ENCODE results near the gene NLK.
A peak's percentile ranks its signal among the peaks of the same experiment; 100 is the strongest.
"Not testable (repeated sequence)": the region's sequence is repeated elsewhere in the genome, so short reads cannot be mapped to it uniquely, and the experiment has no call there.

Gene NLK

DNA sequence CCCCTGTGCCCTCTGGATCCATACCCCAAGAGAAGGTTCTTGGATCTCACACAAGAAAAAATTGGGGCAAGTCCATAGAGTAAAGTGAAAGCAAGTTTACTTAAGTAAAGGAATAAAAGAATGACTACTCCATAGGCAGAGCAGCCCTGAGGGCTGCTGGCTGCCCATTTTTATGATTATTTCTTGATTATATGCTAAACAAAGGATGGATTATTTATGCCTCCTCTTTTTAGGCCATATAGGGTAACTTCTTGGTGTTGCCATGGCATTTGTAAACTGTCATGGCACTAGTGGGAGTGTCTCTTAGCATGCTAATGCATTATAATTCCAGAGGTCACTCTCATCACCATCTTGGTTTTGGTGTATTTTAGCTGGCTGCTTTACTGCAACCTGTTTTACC, 70.8 kb downstream of the NLK start:
- no peak for DNase-seq (ENCODE audit: low read depth)

DNA sequence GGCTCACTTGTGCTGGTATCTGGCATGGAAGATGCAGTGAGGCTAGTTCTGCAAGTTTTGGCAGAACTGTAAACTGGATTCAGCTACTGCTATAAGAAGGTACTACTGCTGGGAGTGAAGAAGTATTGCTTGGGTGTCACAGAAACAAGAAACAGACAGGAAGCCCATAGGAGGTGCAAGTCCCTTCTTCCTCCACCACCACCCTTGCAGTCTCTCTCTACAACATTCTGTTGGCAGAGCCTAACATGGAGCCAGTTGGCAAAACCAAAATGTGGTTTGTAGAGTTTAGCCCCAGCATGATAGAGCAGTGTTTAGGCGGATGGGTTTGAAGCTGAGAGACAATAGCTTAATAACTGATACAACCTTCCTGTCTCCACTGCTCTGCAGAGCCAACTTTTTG, 72.6 kb downstream of the NLK start:
- no peak for DNase-seq (ENCODE audit: low read depth)

DNA sequence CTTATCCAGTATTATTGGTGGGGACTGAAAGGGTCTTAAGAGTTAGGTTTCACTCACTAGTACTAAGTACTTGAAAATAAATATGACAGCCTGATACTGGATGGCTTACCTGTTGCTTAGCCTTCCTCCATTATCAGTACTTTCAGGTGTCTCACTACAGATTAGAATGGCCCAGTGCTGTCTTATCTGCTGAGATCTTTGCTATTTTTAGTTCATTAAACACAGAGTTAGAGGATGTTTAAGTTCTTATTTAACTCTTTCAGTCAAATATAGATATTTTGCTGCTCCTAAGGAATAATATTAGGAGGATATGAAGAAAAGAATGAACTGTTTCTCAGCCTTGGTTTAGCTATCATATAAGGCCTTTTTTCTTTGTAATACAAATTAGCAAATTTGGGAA, 74.8 kb downstream of the NLK start:
- DNase-seq (ENCODE audit: low read depth) = no peak

DNA sequence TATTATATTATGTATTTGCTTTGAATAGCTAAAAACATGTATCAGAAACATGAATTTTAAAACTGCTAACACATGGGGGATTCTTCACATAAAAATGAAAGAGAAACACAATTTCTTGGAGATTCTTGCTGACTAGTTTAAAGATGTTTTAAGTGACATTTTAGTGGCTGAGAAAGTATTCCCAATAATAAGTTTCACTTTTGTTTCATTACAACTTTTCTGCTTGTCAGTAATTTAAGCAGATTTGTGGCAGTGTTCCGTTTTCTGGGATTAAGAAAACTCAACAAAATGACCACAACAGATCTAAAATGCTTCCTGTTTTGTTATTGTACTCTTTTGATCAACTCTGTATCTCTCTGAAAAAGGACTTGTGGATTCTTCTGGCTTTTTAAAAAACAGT, 75.9 kb downstream of the NLK start:
- no peak for DNase-seq (ENCODE audit: low read depth)

DNA sequence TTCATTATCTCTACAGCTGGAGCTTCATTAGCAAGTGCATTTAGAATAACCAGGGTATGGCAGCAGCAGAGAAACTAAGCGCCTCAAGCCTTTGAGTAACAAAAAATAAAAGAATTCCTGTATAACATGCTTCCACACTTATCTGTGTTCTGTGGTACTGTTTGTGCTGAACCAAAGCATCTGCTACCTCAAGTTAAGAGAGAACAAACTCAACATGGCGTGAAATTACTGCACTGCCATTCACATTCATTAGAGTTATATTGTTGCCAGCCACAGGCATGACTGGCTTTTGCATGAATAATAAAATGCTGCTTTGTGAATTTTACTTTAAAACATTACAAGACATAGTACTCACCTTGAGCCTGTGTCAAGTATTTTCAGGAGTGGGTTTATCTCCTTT, 76.6 kb downstream of the NLK start:
- DNase-seq (ENCODE audit: low read depth) = no peak

DNA sequence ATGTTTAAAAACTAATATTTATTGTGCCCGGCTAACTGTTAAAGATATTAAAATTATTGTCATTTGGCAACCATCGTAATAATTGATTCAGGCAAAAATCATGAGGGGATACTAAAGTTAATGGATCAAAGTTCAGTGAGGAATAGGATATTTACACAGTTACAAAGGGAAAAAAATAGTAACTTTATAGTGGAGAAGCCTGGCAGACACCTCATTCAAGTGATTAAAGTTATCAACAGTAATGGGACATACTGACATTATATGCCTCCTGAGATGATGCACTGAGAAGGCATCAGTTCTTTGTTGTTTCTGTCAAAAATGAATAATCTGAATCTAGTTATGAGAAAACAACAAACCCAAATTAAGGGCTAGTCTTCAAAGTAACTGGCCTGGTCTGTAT, 77.1 kb downstream of the NLK start:
- DNase-seq (ENCODE audit: low read depth) = no peak

DNA sequence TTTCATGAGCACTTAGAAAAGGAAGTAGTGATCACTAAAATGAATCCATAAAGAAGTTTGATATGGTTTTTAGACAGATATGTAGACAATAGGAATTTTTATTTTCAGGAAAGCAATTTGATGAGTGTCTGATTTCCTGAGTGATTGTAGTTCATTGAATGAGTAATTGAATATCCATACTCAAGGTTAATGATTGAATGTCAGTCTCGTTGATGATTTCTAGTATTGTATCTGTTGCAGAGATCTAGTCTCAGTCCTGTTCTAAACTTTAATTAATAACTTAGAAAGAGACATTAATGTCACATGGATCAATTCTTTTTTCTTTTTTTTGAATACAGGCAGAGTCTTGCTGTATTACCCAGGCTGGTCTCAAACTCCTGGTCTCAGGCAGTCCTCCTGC, 78.3 kb downstream of the NLK start:
- DNase-seq (ENCODE audit: low read depth) = no peak

DNA sequence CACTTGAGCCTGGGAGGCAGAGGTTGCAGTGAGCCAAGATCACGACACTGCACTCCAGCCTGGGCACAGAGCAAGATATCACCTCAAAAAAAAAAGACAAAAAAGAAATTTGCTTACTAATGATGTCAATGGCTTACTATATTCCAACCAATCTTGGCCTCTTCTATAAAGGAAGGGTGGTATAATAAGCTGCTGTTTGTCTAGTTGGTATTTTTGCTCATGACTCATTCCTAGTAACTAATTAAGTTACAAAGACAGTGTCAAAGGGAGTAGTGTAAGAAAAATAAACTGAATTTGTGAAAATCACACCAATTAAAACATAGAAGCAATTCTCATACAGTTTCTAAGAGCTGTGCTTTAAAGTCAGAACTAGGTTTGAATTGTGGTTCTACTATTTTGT, 82.5 kb downstream of the NLK start:
- no peak for DNase-seq (ENCODE audit: low read depth)

DNA sequence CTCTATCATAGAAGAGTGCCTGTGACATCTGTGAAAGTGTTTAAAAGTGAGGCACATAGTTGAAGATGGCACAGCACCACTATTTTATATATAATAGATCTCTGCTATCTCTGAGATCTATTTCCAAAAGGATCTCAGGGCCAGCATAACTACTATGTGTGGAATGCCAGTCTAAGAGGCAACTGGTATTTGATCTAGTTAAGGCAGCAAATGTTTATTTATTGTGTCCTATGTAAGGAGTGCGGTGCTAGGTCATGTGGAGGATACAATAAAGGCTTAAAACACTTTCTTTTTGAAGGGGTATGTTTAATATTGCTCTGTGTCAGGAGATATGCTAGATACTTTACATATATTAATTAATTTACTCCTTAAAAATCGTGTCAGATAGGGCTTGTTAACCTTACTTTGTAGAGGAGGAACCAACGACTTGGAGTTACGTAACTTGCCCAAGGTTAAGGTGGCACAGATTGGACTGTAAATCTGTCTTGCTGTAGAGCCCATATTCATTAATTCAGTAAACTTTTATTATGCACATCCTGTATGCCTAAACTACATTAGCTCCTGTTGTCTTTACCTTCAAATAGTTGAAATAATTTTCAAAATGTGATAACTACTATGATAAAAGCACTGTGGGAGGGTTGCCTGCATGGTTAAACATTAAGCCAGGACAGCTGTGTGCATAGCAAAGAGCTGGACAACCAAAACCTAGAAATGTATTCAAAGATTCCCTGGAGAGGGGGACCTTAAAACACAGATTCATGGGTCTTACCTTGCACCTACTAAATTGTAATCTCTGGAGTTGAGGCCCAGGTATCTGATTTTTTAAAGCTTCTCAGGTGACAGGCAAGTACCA, 83.3 kb downstream of the NLK start:
- no peak for DNase-seq (ENCODE audit: low read depth)

DNA sequence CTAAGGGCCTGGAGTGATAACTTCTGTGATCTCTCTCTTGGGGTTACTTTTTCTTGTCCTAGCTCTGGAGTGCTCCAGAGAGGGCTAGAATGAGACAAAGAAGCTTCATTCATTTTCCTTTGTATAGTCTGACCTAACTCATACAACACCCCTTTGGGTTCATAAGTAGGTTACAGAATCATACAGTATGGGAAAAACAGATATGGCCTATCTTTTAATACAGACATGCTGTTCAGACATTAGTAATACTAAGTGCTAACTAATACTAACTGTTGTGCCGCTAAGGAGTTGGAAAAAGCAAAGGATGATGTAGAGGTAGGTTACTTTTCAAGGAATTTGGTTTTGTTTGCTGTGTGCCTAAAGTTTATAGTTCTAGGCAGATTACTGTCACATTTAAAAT, 84.7 kb downstream of the NLK start:
- DNase-seq (ENCODE audit: low read depth) = no peak

DNA sequence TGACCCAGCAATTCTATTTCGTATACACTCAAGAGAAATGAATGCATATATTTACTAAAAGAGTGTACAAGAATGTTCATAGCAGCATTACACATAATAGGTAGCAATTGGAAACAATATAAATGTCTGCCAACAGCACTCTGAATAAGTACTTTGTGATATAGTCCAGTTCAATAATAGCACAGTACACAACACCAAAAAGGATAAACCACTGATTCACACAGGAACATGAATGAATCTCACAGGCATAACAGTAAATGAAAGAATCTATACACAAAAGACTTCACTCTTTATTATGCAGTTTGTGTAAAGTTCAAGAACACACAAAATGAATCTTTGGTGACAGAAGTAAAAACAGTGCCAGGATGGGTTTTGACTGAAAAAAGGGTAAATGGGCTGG, 86.3 kb downstream of the NLK start:
- DNase-seq (ENCODE audit: low read depth) = no peak

DNA sequence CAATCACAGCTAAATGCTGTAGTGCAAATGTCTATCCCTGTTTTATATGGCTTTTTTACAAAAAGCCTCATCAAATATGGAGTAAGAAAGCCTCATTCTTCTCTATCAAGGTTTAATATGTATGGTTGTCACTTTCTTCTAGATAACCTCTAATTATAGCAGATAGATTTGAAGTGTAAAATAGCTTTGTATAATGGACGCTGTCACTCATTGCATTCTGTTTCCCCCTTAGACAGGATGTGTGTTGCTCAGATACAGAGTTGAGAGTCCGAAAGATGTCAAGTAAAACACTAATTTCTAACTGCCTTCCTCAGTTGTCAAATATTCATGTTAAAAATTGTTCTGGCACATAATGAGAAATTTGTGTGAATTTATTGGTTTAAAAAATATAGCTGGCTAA, 88.0 kb downstream of the NLK start:
- no peak for DNase-seq (ENCODE audit: low read depth)

DNA sequence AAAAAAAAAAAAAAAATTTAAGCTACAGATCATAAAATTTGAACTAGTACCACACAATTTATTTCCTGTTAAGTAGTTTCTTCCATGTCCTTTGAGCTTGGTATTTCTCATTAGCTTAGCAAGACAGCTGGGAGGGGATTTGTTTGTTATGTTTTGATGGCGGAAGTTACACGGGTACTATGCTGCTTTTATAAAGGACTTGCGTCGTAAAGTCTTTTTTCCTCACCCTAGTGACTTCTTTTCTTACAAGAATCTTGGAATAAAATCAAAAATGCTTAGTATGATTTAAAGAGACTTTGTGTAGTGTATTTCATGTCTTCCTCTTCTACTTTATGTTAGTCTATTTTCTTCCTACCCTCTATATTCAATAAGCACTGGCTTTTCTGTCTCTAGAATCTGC, 89.1 kb downstream of the NLK start:
- DNase-seq (ENCODE audit: low read depth) = no peak

DNA sequence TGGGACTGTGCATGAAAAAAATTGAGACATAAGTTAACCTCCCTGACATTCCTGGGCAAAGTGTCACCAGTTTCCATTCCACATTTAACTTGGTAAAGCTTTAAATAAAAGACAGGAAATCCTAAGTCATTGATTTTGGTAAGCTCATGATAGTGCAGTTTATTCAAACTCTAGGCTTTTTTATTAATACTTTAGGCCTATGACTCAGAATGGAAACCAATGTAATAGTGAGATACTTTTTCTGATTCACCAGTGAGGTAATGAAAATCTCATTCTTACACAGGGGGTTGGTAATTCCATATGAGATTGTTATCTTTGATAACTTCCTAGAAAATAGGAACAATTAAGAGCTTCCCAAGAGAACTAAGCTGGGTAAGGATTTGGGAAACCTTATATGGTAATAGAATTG, 91.1 kb downstream of the NLK start:
- DNase-seq (ENCODE audit: low read depth) = peak; percentile 11

DNA sequence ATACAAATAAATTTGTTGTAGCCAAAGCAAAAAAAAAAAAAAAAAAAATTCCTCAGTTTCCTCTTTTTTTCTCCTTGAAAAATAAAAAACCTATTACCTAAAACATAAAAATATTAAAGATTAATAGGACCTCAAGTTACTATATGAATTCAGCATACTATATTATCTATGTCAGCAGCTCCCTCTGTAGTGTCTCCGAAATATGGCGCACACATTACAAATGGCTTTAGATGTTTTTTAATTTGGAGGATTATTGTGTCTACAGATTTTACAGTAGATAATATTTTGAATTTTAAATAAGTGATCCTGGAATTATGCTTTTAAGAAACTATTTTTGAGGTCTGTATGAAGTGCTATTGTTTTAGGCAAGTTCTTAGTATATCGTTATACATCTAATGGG, 94.4 kb downstream of the NLK start:
- DNase-seq (ENCODE audit: low read depth) = no peak

DNA sequence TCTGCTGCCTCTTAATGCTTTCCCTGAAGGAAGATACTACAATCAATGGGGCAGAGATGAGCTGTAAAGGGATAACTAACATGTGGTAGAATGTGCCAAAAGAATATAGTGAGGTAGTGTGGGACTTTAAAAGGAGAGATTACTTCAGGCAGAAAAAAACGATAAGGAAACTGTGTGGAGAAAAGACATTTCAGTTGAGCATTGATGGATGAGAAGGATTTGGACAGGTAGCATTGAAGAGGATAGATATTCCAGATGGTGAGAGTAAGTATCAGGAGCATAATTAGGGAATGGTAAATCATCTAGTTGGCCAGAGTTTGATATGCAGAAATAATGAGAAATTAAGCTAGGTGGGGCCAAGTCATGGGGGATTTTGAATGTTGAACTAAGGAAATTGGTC, 97.3 kb downstream of the NLK start:
- no peak for DNase-seq (ENCODE audit: low read depth)

DNA sequence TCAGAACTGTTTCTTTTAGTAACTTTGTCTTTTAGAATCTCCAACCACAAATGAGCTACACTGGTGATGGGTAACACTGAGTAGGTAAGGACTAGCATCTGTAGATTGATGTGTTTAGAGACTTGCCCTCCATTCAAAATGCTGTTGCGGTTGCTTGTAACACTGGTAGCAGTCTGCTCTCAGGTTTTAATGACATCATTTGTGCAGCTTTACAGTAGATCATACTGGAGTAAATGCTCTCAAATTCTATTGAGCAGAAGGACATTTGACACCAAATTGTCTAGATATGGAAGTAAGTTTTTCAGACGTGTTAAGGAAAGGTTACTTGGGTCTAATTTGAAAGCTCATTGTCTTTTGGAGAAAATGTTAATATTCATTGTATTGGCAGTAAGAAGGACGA, 98.8 kb downstream of the NLK start:
- no peak for DNase-seq (ENCODE audit: low read depth)

DNA sequence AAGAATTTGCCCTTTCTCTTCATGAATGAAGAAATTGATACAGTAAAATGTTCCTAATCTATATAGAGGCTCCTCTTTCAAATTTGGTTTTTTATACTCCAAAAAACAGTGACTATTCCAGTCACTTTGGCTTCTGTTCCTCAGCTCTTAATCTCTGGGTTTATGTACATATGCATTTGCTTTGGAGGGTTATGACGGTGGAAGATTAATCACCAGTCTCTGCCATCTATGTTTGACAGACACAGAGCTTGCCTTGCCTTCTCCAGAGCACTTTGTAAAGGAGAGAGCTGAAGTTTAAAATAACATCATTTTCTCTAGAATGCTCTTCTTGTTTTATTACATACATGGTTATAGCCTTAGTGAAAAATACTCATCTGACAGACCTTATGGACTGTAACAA, 99.3 kb downstream of the NLK start:
- DNase-seq (ENCODE audit: low read depth) = no peak

DNA sequence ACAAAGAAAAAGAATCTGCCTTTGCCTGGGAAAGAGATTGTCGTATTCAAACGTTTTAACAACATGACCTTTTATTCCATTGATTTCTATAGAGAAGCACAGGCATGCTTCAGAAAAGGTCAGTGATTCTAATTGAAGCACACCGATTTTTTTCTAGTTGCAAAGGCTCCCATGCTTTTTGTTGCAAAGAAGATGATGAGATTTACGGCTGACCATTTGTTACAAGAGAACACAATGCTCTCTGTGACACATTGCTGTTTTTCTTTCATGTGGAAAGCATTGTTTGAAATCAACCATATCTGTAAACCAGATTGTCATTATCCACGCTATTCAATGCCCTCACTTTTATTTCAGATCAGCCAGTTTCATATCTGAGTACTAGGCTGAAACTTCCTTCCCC, 99.8 kb downstream of the NLK start:
- DNase-seq (ENCODE audit: low read depth) = no peak

DNA sequence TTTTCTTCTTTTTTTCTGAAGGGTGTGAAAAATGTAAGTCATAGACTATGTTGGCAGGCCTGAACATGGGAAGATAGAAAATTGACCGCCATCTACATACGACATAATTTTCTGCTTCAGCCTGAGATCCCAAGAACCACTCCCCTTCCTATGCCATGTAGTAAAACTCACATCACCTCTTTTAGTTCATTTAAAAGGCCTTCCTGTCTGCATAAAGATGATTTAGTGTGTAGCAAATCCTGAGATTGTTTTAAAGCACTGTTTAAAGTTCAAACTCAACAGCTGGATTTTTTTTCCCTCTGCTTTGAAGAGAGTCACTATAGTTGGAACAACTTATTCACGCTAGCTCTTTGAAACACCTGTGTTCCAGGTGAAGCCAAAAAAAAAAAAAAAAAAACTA, 101.5 kb downstream of the NLK start:
- no peak for DNase-seq (ENCODE audit: low read depth)

DNA sequence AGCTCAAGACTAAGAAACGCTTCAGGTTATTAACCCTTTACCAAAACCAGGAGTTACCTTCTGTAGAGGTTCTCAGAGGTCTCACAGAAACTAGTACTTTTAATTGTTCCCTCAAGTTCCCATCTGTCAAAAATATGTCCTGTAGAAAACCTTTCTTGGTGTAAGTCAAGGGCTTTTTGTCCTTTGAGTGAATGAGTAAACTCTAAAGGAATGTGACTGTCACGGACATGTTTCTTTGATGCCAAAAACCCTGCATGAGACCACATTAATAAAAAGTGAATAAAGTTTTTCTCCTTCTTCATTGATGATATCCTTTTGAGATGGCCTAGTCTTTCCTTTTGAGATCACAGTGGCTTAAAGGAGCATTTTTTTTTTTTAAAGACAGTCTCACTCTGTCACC, 102.9 kb downstream of the NLK start:
- DNase-seq (ENCODE audit: low read depth) = no peak

DNA sequence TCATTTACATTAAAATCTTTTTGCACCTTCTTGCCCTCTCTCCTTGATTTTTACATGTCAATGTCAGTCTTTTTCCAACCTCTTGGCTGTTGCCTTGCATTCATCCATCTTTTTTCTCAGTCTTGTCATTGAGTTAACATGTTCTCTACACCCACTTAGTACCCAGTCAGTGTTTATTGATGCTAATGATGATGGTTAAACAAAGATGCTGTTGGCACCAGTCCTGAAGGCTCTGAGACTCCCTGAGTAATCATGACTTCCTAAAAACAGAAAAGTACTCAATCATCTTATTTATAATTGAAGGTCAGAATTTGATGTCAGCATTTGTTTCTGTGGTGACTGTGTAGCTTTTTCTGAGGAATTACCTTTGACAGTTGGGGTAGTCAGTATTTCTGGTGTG, 104.5 kb downstream of the NLK start:
- DNase-seq (ENCODE audit: low read depth) = no peak

DNA sequence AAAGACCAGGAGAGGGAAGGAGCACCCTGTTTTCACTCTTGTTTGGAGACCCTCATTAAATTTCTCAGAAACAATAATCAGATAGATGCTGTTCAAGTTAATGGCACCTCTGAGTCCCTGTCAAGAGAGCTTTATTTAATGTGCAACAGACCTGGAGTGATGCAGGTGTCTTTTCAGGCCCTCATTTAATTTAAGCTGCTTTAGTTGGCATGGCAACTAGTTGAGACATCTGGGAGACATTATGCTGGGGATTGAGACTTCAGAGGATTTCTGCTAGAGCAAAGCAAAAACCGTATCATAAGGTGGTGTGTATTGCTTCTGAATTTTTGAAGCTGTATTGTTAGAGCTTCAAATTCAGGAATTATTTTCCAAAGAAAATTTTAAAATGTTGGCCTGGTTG, 108.5 kb downstream of the NLK start:
- no peak for DNase-seq (ENCODE audit: low read depth)

DNA sequence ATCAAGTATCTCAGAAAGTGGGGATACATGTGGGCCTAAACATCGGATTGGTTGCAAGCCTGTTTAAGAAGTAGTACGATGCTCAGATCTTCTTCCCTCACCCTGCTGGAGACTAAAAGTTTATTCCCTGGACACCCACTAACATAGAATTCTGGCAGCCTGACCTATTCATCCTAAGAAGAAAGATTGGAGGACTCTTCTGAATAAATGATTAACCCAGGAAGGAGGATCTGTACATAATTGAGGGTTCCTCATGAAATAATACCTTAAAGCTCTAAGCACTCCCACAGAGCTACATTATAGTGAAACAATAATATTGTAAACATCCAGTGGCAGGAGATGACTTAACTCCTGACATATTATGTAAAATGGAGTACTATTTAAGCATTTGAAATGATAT, 111.7 kb downstream of the NLK start:
- no peak for DNase-seq (ENCODE audit: low read depth)

DNA sequence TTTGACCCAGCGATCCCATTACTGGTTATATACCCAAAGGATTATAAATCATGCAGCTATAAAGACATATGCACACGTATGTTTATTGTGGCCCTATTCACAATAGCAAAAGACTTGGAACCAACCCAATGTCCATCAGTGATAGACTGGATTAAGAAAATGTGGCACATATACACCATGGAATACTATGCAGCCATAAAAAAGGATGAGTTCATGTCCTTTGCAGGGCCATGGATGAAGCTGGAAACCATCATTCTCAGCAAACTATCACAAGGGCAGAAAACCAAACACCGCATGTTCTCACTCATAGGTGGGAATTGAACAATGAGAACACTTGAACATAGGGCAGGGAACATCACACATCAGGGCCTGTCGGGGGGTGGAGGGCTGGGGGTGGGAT, 112.9 kb downstream of the NLK start:
- not testable (repeated sequence) for DNase-seq (ENCODE audit: low read depth)

Data from HS-27A (cell line).